ENCODE results near the gene ACADVL.
"Not testable (repeated sequence)": the region's sequence is repeated elsewhere in the genome, so short reads cannot be mapped to it uniquely, and the experiment has no call there.

ACADVL gene

DNA sequence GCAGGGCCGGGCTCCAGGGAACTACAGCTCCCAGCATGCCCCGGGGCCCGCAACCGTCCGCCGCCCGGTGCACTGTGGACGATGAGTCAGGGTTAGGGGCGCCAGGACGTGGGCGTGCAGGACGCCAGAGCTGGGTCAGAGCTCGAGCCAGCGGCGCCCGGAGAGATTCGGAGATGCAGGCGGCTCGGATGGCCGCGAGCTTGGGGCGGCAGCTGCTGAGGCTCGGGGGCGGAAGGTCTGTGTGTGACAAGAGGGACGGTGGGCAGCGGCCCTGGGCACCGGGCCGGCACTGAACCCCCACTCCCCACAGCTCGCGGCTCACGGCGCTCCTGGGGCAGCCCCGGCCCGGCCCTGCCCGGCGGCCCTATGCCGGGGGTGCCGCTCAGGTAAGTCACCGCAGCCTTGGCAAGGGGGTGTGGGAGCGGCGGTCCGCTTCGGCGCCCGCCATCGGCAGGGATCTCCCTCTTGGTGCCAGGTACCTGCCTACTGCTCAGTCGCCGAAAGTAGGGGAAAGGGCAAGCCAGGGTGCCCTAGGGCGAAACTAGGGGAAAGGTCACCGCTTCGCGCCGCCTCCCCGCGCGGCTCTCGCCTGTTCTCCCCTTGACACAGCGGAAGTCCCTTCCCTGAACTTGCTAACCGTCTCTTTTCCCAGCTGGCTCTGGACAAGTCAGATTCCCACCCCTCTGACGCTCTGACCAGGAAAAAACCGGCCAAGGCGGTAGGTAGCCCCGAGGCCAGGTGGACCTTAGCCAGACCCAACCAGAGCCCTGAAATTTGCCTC is at the start of gene ACADVL, which contains the start of gene DLG4:
ACADVL (plus strand) TSS at position 127 of the 781 bp plus-strand sequence; CDS start at position 174, 47 bp downstream.
DLG4 (minus strand) TSS at position 25 of the 781 bp plus-strand sequence.
- DNase-seq: peak; percentile 78 to 89

DNA sequence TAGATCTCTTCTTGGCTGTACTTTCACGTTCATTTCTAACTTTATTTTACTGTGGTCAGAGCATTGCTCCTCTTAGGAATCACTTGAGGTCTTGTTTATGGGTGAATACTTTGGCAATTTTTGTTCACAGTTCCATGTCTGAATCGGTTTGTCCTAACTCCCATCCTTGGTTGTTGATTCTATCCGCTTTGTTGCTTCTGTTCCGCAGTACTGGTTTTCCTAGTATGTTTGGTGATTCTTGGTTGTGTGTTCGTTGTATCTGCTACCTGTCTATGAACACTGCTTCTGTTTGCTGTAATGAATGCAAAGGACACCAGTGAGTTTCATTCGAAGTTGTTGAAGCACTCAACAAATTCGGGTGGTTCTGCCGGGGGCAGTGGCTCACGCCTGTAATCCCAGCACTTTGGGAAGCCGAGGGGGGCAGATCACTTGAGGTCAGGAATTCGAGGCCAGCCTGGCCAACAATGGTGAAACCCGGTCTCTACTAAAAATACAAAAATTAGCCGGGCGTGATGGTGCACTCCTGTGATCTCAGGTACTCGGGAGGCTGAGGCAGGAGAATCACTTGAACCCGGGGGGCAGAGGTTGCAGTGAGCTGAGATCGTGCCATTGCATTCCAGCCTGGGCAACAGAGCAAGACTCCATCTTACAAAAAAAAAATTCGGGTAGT is 47.1 kb upstream of the ACADVL start:
- not testable (repeated sequence) for DNase-seq

DNA sequence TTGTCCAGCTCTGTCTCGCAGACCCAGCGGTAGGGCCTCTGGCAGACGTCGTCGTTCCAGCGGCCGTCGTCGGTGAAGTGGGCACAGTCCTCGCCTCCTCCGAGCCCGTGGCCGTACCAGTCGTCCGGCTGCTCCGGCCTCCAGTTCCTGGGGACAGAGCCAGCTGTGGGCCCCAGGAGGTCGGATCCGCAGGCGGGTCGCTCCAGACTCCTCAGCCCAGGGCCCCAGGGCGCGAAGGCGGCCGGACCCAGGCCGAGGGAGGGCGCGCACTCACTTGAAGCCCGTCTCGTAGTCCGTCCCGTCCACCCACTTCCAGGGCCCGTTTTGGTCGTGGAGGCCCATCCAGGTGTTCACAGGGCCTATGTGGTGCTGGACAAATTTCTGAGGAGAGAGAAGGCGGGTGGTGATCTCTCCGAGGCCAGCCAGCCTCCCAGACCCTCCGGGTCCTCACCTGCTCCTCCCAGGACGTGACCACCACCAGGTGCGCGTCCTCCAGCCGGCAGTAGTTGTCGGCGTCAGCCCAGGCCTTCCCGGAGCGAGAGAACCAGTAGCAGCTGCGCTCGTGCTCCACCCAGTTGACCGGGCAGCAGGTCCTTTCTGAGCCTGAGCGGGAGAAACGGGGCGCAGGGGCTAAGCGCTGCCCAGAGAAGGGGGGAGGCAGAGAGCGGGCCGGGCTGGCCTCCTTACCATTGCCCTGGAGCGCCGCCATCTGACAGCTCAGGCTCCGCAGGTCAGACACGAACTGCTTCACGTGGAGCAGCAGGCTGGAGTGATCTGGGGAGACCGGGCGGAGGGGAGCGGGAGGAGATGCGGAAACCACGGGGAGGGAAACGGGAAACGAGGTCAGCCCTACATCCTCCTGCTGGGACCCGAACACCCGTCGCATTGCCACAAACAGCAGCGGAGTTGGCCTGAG is 45.8 kb upstream of the ACADVL start:
- peak; percentile 55 to 57 for DNase-seq

DNA sequence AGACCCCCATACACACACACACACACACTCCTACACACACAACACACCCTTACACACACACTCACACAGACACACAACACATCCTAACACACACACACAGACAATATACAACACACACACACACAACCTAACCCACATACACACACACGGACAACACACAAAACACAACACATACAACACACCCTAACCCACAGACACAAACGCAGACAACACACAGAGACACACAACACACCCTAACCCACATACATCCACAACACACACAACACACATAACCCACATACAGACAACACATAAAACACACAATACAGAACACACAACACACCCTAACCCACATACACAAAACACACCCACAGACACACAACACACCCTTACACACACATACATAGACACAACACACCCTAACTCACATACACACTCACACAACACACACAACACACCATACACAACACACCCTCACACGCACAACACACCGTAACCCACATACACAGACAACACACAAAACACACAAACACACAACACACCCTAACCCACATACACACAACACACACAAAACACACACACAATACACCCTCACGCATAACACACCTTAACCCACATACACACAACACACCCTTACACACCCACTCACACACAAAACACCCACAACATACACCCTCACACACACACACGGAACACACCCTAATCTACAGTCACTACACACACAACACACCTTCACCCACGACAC is 45.0 kb upstream of the ACADVL start:
- no peak for DNase-seq

DNA sequence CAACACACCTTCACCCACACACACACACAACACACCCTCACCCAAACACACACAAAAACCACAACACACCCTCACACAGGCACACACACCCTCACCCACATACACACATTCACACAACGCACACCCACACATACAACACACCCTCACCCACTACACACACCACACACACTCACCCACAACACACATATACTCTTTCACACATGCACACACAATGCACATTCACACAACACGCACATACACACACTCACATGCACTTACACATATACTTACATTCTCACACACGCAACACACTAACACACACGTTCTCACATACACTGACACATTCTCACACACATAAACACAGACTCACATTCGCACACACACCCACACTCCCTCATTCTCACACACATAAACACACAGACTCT is 44.4 kb upstream of the ACADVL start:
- DNase-seq: no peak

DNA sequence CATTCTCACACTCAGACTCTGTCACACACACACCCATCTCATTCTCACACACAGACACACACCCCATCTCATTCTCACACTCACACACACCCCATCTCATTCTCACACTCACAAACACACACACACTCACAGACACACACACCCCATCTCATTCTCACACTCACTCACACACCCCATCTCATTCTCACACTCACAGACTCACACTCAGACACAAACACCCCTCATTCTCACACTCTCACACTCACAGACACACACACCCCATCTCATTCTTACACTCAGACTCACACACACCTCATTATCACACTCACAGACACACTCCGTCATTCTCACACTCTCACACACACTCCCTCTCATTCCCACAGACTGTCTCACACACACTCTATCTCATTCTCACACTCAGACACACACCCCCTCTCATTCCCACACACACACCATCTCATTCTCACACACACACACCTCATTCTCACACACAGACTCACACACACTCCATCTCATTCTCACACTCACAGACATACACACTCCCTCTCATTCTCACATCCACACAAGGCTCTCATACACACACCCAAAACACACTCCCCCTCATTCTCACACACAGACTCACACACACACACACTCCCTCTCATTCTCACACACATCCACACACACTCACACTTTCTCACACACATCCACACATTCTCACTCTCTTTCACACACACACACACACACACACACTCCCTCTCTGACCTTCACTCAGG is 43.5 kb upstream of the ACADVL start:
- DNase-seq: no peak

DNA sequence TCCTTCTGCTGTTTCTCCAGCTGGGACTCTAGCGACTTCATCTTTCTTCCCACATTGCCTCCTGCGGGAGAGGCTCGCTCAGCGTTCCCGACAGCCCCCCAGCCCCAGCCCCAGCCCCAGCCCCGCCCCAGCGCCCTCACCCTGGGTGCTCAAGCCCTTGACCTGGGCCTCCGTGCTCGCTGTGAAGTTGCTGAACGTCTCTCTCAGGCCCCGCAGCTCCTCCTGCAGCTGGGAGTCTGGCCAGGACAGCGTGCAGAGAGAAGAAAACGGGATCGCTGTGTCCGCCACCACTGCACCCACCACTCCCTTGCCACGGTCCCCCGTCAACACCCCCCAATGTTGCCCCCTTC is 42.9 kb upstream of the ACADVL start:
- DNase-seq: no peak

DNA sequence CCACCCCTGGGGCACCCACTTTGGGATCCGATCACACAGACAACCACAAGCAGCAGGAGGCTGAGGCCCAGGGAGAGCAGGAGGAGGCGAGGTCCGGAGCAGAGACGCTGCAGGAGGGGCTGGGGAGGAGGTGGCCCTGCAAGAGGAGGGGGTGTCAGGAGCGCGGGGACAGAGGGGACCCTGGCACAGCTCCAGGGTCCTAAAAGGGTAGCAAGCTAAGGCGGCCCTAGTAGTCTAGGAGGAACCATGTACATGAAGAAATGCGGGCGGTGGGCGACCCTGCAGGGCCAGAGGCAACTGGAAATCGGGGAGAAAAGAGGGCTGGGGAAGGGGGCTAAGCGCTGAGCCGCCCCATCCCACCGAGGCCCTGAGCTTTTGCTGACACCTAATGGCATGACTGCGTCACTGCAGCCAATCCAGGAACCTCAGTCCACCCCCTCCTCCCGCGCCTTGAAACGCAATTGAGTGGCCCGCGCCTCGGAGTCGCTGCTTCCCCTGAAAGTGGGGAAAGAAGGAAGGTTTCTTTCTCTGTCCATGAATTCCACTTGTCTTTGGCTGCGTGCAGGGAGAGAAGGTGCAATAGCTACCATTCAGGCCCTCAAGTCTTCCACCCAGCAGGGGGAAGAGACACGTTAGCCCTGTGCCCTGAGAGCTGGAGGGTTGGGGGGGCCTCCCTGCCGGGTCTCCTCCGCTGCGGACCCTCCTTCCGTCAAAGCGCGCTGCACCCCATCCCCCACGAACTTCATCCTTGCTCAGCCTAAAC is 42.4 kb upstream of the ACADVL start:
- DNase-seq: peak; percentile 69 to 71

DNA sequence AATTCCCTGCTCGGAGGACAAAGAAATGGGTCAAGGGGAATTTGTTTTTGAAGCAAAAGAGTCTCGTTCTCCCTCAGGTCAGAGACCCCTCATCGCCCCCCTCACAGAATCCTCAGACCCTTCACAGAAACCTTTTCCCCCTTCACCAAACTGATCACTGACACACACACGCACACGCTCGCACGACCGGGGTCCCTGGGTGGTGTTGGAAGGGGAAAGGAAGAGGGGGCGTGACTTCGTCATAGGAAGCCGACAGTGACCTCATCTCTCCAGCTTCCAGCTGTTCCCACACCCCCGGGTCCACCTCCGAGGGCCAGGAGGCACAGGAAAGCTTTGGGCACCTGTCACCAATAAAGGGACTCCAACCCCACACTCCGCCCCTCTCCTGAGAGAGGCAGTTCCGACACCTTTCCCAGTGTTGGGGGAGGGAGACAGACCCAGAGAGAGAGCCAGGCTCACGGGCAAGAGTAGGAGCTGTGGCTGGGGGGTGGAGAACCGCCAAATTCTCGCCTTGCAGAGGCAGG is 41.7 kb upstream of the ACADVL start:
- no peak for DNase-seq

DNA sequence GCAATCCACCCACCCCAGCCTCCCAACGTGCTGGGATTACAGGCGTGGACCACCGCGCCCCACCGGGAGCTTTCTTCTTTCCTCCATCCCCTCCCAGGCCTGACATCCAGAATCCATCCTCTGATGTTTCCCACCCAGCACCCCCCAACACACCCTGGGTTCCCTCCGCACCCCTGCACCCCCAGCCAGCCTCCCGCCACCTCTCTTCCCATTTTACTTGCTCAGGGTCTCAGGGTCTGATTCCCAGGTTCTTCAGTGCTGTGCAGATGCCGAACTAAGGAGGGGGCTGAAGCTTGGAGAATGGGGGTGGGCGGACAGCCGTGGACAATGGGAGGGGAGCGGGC is 40.8 kb upstream of the ACADVL start:
- DNase-seq: no peak

DNA sequence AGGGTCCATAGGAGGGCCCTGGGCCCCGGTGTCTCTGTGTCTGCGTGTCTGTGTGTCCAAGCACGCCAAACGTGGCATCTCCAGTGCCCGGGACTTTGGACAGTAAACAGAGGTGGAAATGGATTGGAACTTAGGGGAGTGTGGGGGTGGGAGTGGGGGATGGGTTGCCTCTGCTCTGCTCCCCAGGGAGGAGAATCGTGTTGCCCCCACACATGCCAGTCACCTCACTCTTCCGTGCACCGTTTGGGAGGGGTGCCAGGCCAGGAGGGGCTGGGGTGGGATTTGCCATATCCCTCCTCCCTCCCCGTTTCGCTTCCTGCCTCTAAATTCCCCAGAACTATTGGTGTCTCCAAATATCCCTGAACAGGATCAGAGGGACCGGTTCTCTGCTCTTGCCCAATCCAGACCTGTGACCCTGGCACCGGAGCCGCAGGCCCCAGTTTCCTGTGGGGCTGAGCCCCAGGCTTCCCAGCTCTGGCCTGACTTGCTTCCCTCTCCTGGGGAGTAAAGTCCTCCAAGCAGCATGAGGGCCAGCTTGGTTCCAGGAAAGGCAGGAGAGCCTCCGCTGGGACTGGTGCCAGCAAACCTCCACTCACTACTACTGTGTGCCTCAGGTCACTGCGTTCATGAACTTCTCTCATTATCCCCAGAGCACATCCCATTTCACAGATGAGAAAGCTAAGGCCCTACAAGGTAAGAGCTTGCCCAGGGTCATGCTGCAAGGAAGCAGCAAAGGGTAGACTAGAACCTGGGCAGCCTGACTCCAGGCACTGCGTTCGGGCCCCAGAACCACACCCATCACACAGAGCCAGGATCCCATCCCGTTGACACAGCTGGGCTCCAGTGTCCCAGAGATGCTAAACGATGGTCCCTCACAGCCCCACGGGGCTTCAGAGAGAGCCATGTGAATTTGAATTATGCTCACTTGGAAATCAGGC is 40.2 kb upstream of the ACADVL start, which contains the start of gene ASGR1:
ASGR1 (minus strand) TSS at position 54 of the 938 bp plus-strand sequence. CDS start 807 bp downstream, outside the sequence.
- no peak for DNase-seq

DNA sequence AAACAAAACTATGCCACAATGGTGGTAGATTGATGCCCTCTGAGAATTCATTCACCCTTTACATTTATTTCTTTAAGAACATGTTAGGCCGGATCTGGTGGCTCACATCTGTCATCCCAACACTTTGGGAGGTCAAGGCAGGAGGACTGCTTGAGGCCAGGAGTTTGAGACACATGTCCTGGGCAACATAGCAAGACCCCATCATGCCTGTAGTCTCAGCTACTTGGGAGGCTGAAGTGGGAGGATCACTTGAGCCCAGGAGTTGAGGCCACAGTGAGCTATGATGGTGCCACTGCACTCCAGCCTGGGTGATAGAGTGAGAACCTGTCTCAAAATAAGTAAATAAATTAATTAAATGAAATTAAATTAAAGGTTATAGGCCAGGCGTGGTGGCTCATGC is 37.6 kb upstream of the ACADVL start:
- not testable (repeated sequence) for DNase-seq

DNA sequence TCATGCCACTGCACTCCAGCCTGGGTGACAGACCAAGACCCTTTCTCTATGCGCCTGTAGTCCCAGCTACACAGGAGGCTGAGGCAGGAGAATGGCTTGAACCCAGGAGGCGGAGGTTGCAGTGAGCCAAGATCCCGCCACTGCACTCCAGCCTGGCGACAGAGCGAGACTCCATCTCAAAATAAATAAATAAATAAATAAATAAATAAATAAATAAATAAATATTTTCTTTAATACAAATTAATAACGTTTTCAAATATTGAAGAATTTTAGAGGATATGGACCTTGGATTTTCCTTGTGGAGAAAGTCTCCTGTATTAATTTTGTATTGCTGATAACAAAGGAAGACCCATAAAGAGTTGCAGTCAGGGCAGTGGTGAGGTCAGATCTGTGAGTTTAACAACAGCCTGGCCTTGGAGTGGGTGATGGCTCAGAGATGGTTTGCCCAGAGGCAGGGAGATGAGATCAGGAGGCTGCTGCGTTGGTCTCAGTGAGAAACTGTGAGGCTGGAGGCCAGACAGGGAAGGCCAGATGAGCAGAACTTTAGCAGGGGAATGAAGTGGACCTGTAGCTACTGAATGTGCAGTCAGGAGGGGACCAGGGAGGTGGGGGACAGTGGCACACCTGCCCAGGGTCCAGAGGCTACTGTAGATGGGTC is 36.2 kb upstream of the ACADVL start:
- DNase-seq: no peak

DNA sequence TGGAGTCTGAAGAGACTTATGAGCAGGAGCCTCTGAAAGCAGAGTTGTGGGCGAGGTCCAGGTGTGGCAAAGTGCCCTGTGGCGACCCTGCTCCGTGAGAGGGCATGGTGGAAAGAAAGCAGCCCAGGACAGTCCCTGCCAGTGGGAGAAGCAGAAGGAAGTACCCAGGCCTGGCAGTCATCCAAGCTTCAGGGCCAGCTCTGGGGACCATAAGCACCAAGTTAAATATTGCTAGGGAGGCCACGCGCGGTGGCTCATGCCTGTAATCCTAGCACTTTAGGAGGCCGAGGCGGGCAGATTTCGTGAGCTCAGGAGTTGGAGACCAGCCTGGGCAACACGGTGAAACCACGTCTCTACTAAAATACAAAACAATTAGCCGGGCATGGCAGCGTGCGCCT is 35.6 kb upstream of the ACADVL start:
- no peak for DNase-seq

DNA sequence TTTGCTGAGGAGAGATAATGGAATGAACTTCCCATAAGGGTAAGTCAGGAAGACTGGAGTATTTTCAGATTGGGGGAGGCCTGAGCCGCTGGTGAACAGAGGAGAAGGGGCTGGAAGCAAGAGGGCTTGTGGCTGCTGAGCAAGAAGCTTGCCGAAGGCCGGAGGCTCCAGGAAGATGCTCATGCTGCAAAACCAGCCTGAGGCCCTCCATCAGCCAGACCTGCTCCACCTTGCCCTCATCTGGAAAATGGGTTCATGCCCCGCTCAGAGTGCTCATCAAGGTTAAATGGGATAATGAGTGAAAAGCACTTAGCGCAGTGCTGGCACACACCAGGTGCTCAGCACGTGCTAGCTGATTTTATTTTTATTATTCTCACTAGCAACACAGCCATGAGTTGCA is 35.1 kb upstream of the ACADVL start:
- DNase-seq: no peak

DNA sequence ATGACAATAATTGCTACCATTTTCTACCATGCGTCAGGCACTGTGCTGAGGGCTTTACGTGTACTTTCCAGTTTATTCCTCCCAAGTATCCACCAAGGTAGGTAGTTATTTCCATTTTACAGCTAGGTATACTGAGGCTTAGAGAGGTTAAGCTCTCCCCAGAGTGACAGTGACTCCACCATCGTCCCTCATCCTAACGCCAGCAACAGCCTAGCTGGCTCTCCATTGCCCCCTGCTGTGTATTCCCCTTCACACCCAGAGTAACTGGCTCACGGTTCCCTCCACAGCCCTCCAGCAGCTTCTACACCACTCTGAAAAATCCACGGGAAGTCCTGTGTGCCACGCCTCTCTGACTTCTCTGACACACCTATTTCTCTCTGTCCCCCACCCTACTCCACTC is 33.5 kb upstream of the ACADVL start:
- no peak for DNase-seq

DNA sequence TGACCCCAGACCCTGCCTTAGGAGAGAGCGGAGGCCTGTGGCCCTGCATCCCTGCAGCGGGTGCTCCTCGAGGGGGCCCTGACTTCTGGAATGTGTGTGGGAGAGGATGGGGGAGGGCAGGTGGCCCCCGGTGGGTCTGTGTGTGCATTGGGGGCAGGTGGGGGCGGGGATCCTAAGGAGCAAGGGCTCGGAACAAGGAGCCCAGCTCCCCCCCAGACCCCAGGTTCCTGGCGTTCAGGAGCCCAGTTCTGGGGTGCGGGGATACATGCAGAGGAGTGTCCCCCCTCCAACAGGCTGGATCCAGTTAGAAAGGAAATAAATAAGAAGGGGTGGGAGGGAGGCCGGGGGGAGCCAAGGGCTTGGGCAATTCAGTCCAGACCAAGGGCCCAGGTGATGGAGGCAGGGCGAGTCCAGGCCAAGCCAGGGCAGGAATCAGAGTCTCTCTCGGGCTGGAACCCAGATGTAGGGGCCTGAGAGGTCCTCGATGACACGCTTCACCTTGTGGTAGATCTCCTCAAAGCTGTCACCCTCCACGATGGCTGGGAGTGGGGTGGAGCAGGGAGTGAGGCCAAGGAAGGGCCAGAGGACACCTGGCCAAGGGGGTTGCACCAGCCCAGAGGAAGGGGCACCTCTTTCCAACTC is 29.3 kb upstream of the ACADVL start:
- DNase-seq: no peak

DNA sequence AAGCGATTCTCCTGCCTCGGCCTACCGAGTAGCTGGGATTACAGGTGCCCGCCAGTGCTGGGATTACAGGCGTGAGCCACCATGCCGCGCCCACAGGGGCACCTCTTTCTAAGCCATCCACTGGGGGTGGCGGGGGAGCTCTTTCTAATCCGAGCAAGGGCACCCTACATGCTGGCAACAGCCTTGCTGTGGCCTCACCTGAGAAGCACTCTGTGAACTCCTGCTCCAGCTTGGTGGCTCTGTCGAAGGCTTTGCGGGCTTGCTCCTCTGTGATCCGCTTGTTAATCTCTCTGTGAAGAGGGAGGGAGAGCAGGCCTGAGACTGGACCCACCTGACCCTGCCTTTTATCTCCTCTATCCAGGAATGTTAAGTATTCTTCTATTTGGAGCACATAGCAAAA is 28.7 kb upstream of the ACADVL start:
- DNase-seq: no peak

Measured in stimulated activated CD4-positive, alpha-beta T cell treated with anti-CD3 and anti-CD28 coated beads, Interleukin-2, amount 100 ng/mL, for 24 hours (primary cell).